ENCODE results near the gene TOX3.

GRCh38 chr16:52404546-52404945 lies 142.4 kb downstream of the TOX3 start:
- no peak for TF ChIP-seq EZH2 (IDR thresholded peaks at IDR 0.05; ENCODE audit: borderline replicate concordance, low read length)
- no peak for TF ChIP-seq CTCF (IDR thresholded peaks at IDR 0.05; ENCODE audit: low read length)

Measured in OCI-LY1 (cell line).